ENCODE results near the gene ZNF700.
"Not testable (repeated sequence)": the region's sequence is repeated elsewhere in the genome, so short reads cannot be mapped to it uniquely, and the experiment has no call there.

ZNF700 gene

DNA sequence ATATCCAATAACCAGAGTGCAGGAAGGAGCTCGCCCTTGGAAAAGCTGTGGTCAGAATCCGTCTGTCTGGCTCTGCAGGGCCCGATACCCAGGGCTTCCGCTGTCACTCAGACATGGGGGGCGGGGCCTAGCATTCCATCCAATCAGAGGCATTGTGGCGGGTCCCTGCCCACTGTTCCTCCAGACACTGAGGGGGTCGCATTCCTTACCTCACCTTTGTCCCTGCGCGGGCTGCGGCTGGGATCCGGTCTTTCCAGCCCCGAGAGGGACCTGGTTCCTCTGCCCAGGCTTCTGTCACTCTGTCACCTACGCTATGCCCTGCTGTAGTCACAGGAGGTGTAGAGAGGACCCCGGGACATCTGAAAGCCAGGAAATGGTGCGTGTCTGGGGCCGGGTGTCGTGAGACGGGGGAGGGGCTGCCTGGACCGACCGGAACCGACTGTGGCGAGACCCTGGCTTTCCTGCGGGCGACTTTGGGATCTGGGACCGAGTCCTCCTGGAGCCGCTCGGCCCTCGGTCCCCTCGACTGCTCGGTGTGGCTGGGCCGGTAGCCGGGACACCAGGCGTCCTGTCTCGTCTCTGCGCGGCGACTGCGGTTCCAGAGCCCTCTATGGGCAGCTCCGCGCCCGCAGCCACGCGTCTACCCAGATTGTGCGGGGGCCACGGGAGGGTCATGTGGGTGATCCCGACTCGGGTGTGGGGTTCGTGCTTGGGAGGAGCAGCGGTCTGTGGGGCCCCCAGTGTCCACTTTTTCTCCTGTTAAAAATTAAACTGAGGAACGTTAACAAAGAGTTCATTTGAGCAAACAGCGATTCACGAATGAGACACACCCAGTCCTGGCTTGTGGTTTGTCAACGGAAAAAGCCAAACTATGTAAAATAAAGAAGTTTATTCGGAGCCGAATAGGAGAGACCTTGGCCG lies 37.0 kb upstream of the ZNF700 start, which contains the start of gene ZNF69:
TSS of gene ZNF69 (plus strand) at position 172 of the 921 bp plus-strand sequence. CDS start at position 314, 142 bp downstream.
- TF ChIP-seq, protein P1, sequence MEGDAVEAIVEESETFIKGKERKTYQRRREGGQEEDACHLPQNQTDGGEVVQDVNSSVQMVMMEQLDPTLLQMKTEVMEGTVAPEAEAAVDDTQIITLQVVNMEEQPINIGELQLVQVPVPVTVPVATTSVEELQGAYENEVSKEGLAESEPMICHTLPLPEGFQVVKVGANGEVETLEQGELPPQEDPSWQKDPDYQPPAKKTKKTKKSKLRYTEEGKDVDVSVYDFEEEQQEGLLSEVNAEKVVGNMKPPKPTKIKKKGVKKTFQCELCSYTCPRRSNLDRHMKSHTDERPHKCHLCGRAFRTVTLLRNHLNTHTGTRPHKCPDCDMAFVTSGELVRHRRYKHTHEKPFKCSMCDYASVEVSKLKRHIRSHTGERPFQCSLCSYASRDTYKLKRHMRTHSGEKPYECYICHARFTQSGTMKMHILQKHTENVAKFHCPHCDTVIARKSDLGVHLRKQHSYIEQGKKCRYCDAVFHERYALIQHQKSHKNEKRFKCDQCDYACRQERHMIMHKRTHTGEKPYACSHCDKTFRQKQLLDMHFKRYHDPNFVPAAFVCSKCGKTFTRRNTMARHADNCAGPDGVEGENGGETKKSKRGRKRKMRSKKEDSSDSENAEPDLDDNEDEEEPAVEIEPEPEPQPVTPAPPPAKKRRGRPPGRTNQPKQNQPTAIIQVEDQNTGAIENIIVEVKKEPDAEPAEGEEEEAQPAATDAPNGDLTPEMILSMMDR (IDR thresholded peaks at IDR 0.05; ENCODE audit: low read depth, low read length): peak; percentile 16
- H3K4me3 ChIP-seq (replicated peaks in 1 of 2; ENCODE audit: low read depth in 2 of 2, low read length in 2 of 2): peak within 1 kb of the TSS; percentile 65 to 84
- DNase-seq (ENCODE audit: low read depth in 2 of 2): peak; percentile 56 to 73

DNA sequence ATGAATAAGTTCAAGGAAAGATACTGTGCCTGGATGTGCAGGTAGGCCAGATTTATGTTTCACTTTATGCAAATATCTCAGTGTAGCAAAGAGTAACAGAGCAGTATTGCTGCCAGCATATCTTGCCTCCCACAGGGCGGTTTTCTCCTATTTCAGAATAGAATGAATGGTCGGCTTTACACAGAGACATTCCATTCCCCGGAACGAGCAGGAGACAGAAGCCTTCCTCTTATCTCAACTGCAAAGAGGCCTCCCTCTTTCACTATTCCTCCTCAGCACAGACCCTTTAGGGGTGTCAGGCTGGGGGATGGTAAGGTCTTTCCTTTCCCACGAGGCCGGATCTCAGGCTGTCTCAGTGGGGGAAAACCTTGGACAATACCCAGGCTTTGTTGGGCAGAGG lies 35.0 kb upstream of the ZNF700 start:
- H3K4me3 ChIP-seq (replicated peaks in 1 of 2; ENCODE audit: low read depth in 2 of 2, low read length in 2 of 2): not testable (repeated sequence)
- DNase-seq (ENCODE audit: low read depth in 2 of 2): peak in 1 of 2 donors; percentile 16

DNA sequence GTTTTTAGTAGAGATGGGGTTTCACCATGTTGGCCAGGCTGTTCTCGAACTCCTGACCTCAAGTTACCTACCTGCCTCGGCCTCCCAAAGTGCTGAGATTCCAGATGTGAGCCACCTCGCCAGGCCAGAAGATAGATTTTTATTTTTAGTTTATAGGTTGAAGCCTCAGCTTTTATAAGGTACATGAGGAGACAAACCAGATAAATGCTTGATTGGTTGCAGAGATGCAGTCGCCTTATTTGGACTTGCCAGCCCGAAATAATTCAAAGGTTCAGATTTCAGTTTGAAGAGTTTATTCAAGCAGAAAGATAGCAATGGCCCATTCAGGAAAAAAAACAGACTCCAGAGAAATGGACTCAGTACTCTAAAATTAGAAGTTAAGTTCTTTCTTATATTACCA lies 34.3 kb upstream of the ZNF700 start:
- TF ChIP-seq, protein P1 (IDR thresholded peaks at IDR 0.05; ENCODE audit: low read depth, low read length): no peak
- no peak overlapping the region for H3K4me3 ChIP-seq (replicated peaks in 1 of 2; ENCODE audit: low read depth in 2 of 2, low read length in 2 of 2)
- no peak for DNase-seq (ENCODE audit: low read depth in 2 of 2)

DNA sequence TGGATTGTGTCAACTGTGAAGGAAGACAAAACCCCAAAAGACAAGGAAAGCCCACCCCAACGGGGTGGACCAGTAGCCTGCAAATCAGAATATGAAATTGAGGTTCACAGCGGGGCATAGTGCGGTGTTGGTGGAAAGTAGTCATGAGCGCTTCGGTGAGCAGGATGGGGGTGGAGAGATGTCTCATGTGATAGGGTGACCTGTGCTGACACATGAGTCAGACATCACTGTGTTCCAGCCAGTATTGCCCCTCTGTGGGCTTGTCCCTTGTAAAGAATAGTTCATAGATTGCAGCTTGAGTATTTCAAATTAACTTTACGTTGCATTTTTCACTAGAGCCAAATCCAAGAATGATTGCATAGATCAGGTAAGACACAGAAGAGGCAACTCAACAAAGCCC lies 30.1 kb upstream of the ZNF700 start:
- DNase-seq (ENCODE audit: low read depth in 2 of 2): no peak
- TF ChIP-seq, protein P1 (IDR thresholded peaks at IDR 0.05; ENCODE audit: low read depth, low read length): no peak
- no peak overlapping the region for H3K4me3 ChIP-seq (replicated peaks in 1 of 2; ENCODE audit: low read depth in 2 of 2, low read length in 2 of 2)

DNA sequence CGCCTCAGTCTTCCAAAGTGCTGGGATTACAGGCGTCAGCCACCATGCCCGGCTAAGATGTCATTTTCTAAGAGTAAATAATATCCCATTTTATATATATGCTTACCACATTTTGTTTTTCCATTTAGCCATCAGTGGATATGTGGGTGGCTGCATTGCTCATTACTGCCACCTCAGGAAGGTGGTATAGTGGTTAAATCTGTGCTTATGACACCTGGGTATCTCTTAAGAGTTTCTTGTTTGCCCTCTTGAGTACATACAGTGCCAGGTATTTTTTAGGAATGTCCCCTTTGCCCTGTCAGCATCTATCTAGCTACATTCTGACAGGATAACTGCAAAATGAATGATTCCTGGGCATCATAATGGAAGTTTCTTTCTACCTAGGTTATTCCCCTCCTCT lies 22.7 kb upstream of the ZNF700 start:
- TF ChIP-seq, protein P1 (IDR thresholded peaks at IDR 0.05; ENCODE audit: low read depth, low read length): no peak
- DNase-seq (ENCODE audit: low read depth in 2 of 2): no peak
- no peak overlapping the region for H3K4me3 ChIP-seq (replicated peaks in 1 of 2; ENCODE audit: low read depth in 2 of 2, low read length in 2 of 2)

DNA sequence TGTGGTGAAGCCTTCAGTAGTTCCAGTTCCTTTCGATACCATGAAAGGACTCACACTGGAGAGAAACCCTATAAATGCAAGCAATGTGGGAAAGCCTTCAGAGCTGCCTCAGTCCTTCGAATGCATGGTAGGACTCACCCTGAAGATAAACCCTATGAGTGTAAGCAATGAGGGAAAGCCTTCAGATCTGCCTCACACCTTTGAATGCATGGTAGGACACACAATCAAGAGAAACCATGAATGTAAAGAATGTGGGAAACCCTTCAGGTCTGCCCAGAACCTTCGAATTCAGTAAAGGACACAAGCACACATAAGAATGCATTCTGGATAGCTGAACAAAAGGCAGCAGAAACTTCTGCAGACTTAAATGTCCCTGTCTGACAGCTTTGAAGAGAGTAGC lies 19.0 kb upstream of the ZNF700 start:
- TF ChIP-seq, protein P1 (IDR thresholded peaks at IDR 0.05; ENCODE audit: low read depth, low read length): no peak
- H3K4me3 ChIP-seq (replicated peaks in 1 of 2; ENCODE audit: low read depth in 2 of 2, low read length in 2 of 2): no peak overlapping the region
- DNase-seq (ENCODE audit: low read depth in 2 of 2): no peak

DNA sequence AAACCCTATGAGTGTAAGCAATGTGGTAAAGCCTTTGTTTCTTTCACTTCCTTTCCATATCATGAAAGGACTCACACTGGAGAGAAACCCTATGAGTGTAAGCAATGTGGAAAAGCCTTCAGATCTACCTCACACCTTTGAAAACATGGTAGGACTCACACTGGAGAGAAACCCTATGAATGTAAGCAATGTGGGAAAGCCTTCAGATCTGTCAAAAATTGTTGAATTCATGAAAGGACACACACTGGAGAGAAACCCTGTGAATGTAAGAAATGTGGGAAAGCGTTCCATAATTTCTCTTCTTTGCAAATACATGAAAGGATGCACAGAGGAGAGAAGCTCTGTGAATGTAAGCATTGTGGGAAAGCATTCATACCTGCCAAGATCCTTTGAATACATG lies 13.0 kb upstream of the ZNF700 start:
- not testable (repeated sequence) for H3K4me3 ChIP-seq (replicated peaks in 1 of 2; ENCODE audit: low read depth in 2 of 2, low read length in 2 of 2)
- peak in 1 of 2 donors; percentile 2 for DNase-seq (ENCODE audit: low read depth in 2 of 2)

DNA sequence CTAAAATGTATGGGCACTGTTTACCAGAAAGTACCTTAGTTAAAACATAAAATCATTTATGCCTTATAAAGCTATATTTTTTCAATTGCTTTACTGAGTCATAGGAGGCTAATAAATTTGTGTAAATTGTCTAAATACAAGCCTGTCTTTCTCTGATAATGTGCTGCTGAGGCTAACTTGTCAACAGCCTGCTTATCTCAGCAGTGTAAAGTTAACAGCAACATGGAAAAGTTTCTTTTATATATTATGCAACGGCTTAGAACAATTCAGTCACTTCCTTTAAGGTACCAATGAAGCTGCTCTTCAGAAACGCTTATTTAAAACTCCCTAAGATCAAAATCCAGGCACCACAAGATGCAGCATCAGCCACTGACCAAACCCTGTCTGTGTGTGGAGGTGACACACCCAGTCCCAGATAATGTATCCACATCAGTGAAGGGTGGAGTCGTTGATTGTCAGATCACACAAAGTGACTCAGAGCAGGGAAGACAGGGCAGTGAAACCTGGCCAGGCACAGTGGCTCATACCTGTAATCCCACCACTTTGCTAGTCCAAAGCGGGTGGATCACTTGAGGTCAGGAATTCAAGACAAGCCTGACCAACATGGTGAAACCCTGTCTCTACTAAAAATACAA lies 10.4 kb upstream of the ZNF700 start:
- not testable (repeated sequence) for DNase-seq (ENCODE audit: low read depth in 2 of 2); H3K4me3 ChIP-seq (replicated peaks in 1 of 2; ENCODE audit: low read depth in 2 of 2, low read length in 2 of 2)
